HepG2 (cell line): ENCODE data around the gene DDX46. TPM values are rescaled to one million over a fixed set of nuclear protein-coding genes. Genes with fewer than 3 reads are reported as not detected.
A peak's percentile ranks its signal among the peaks of the same experiment; 100 is the strongest.
"Not testable (repeated sequence)": the region's sequence is repeated elsewhere in the genome, so short reads cannot be mapped to it uniquely, and the experiment has no call there.

Experiments used
- ATAC-seq: fragments of 200-7000 bp; cut with Tn5 transposase; 3 replicates; pipeline ENCODE4 v1.9.1; 2020; ENCODE audit warnings: mild to moderate bottlenecking, moderate library complexity
- BruUV-seq: library from RNA; stranded (reverse); fragments of 400-500 nt; replicated peaks from 2 replicates; lab custom pipeline; 2021; lab: Mats Ljungman, UMichigan
- CTCF ChIA-PET: fragments of 300-600 bp; formaldehyde crosslinking; extraction: SDS; loops from one replicate; lab custom pipeline; 2021; ENCODE audit warnings: low total read pairs, inconsistent platforms, low intra/inter-chr PET ratio; lab: Yijun Ruan, JAX
- POLR2A ChIA-PET: fragments of 350-600 bp; sonication (Branson Sonifier 250); formaldehyde crosslinking; loops from one replicate; lab custom pipeline; 2020; ENCODE audit warnings: antibody characterized with exemption, inconsistent platforms; lab: Yijun Ruan, JAX
- DNase-seq: peaks from one replicate; pipeline ENCODE4 v3.0.0-alpha.2; 2015; ENCODE audit warnings: low spot score
- FAIRE-seq: peaks from 3 replicates; lab custom pipeline; 2011; peaks lifted over from hg19 to GRCh38; lab: Jason Lieb, UNC
- H2AFZ ChIP-seq: one replicate; pipeline ENCODE4 v1.6.1; 2011; ENCODE audit warnings: low read length, inconsistent platforms
- H3K27ac ChIP-seq: fragments of 300-600 bp; 3 replicates; pipeline ENCODE4 v1.8.0; 2011; ENCODE audit warnings: mixed run types, mild to moderate bottlenecking, mixed read lengths, low read length, inconsistent platforms; ENCODE audit not compliant: insufficient read depth; ENCODE audit errors: extremely low read length
- H3K27me3 ChIP-seq, 2 experiments: fragments of 200-600 bp in 1 of 2; 2 replicates in 1 of 2; 3 replicates in 1 of 2; pipeline versions ENCODE4 v1.6.0 to v1.8.0; 2011; ENCODE audit warnings: low read length in 2 of 2, mild to moderate bottlenecking in 2 of 2, moderate library complexity in 2 of 2, inconsistent platforms in 1 of 2; ENCODE audit not compliant: insufficient read depth in 2 of 2, control insufficient read depth in 1 of 2
- H3K36me3 ChIP-seq, 2 experiments: fragments of 200-600 bp in 1 of 2; replicated peaks in 1 of 2; 2 replicates in 1 of 2; 3 replicates in 1 of 2; pipeline versions ENCODE4 v1.5.1 to v1.8.0; 2011; ENCODE audit warnings: low read length in 2 of 2, inconsistent platforms in 1 of 2; ENCODE audit not compliant: insufficient read depth in 2 of 2, control insufficient read depth in 1 of 2
- H3K4me1 ChIP-seq: 2 replicates; pipeline ENCODE4 v1.5.1; 2012; ENCODE audit warnings: low read length, inconsistent platforms; ENCODE audit not compliant: insufficient read depth
- H3K4me2 ChIP-seq: 2 replicates; pipeline ENCODE4 v1.6.0; 2011; ENCODE audit warnings: low read depth, low read length, inconsistent platforms
- H3K4me3 ChIP-seq, 3 experiments: fragments of 200-600 bp in 1 of 3; sonication (generic), shearing (Covaris generic) in 1 of 3; replicated peaks in 1 of 3; 2 replicates each; pipeline ENCODE4 v1.5.1; 2011 to 2016; ENCODE audit warnings: low read length in 3 of 3, inconsistent platforms in 2 of 3, low read depth in 2 of 3, mild to moderate bottlenecking in 2 of 3, control low read depth in 1 of 3, mixed read lengths in 1 of 3; ENCODE audit not compliant: insufficient read depth in 1 of 3
- H3K79me2 ChIP-seq: one replicate; pipeline ENCODE4 v1.6.1; 2011; ENCODE audit warnings: low read length, inconsistent platforms; ENCODE audit not compliant: insufficient read depth
- H3K9ac ChIP-seq: 2 replicates; pipeline ENCODE4 v1.6.0; 2011; ENCODE audit warnings: mild to moderate bottlenecking, low read depth, low read length, inconsistent platforms; ENCODE audit not compliant: insufficient read depth
- H3K9me3 ChIP-seq: 2 replicates; pipeline ENCODE4 v1.5.1; 2012; ENCODE audit warnings: mild to moderate bottlenecking, low read length
- H4K20me1 ChIP-seq: 2 replicates; pipeline ENCODE4 v1.6.0; 2011; ENCODE audit warnings: inconsistent platforms, mild to moderate bottlenecking, low read length, moderate library complexity; ENCODE audit not compliant: insufficient read depth
- RBFOX2 ChIP-seq: fragments of 200-400 bp; formaldehyde crosslinking; IDR thresholded peaks from 2 replicates; pipeline ENCODE4 v1.6.1; 2017; ENCODE audit warnings: low read depth, mild to moderate bottlenecking, low read length
- SMC3 ChIP-seq: IDR thresholded peaks from 2 replicates; pipeline ENCODE4 v1.6.1; 2011; ENCODE audit warnings: low read length, improper control_type of control experiment
- STAG1 ChIP-seq: sonication (generic); formaldehyde crosslinking; IDR thresholded peaks from 2 replicates; pipeline ENCODE4 v1.4.0; 2020; ENCODE audit warnings: missing genetic modification reagents
- ZFP36 ChIP-seq: fragments of 150-350 bp; IDR thresholded peaks from 2 replicates; pipeline ENCODE4 v1.6.1; 2018; ENCODE audit warnings: borderline replicate concordance, low read length, low read depth; ENCODE audit not compliant: partially characterized antibody
- ZNF121 ChIP-seq: sonication (generic); formaldehyde crosslinking; IDR thresholded peaks from 2 replicates; pipeline ENCODE4 v1.5.0; 2020; ENCODE audit warnings: mild to moderate bottlenecking, missing genetic modification reagents
- WGBS: methylation state at CpG from one replicate; pipeline ENCODE4 v1.1.6; 2017; ENCODE audit warnings: low lambda C conversion rate; 5-methylcytosine and 5-hydroxymethylcytosine counted together
- in situ Hi-C: cut with HindIII; loops from 2 replicates; pipeline ENCODE4 v1.10.0; 2017; ENCODE audit warnings: low pct_unique_long_range_greater_than_20kb; ENCODE audit not compliant: extremely low pct_ligation_motif_present
- intact Hi-C: fragments of 100-400 bp; cut with micrococcal nuclease; formaldehyde crosslinking; loops from one replicate; pipeline ENCODE4 v1.10.0; 2022; ENCODE audit not compliant: unreplicated experiment
- polyA plus RNA-seq, 8 experiments: library from polyadenylated mRNA; depleted of rRNA in 3 of 8; stranded (reverse) in 7 of 8; unstranded in 1 of 8; fragments of >200 nt; fragmentation: Illumina TruSeq in 4 of 8; extraction: Trizol in 4 of 8; gene quantifications; 2 replicates each; pipeline versions ENCODE4 v1.2.1 to v1.2.3, GENCODE V29; 2011 to 2016; ENCODE audit warnings: low read depth in 4 of 8, missing spikeins in 1 of 8, mixed read lengths in 1 of 8; ENCODE audit not compliant: insufficient read depth in 1 of 8
- total RNA-seq, 5 experiments: library from RNA; depleted of rRNA; stranded (reverse); fragments of >200 nt; fragmentation: Illumina TruSeq; extraction: Trizol; gene quantifications; 2 replicates each; pipeline ENCODE4 v1.2.3, GENCODE V29; 2016; ENCODE audit warnings: low read depth in 1 of 5
- TF ChIP-seq, protein P1 (sequence below): sonication (generic); formaldehyde crosslinking; IDR thresholded peaks from 2 replicates; pipeline ENCODE4 v1.4.0; 2020; ENCODE audit warnings: missing genetic modification reagents
- TF ChIP-seq, protein P2 (sequence below): sonication (generic); formaldehyde crosslinking; IDR thresholded peaks from 2 replicates; pipeline ENCODE4 v1.5.0; 2020; ENCODE audit warnings: mild to moderate bottlenecking, missing genetic modification reagents, moderate library complexity

The DDX46 gene
- total and polyA plus RNA-seq, 2 of the 13 experiments (the other 11 are each of a cell fraction or from before 2014, with no cell fraction given) = 27.3 to 59.3 TPM

DNA sequence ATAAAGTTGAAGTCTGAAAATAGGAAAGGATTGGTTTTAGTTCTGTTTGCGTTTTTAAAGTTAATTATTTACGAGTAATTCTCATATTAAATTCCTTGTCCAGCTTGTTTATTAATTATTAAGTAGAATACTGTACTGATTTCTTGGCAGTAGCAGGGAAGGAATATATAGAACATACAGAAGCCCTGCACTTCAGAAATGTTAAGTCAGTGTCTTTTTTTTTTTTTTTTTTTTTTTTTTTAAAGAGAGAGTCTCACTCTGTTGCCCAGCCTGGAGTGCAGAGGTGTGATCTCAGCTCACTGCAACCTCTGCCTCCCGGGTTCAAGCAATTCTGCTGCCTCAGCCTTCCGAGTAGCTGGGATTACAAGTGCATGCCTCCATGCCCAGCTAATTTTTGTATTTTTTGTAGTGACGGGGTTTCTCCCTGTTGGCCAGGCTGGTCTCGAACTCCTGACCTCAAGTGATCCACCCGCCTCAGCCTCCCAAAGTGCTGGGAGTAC lies 90.9 kb downstream of the DDX46 start:
- POLR2A ChIA-PET = interaction anchor here (0.7 to 1.6 kb wide), 4 partner anchors 9 to 623 kb away, joined by 3 to 6 read pairs (median 4); partner anchors contain the start of gene PCBD2
- BruUV-seq, H3K9me3 ChIP-seq, H3K9ac ChIP-seq, FAIRE-seq, H3K27me3 ChIP-seq, CTCF ChIA-PET, in situ Hi-C loops, H3K4me2 ChIP-seq, DNase-seq, H2AFZ ChIP-seq: not testable (repeated sequence)
- intact Hi-C loops = loop anchor here (5.0 kb wide), 1 partner anchor 42 kb away; no protein-coding TSS in a partner anchor
- WGBS = 91% methylated on average over 7 of the region's 7 CpGs
- H3K36me3 ChIP-seq = peaks cover 0 to 13% of the 10 kb centered on the region in 2 experiments; a peak in 1 of 5 replicates
- peaks cover 27% of the 10 kb centered on the region for H3K79me2 ChIP-seq
- TF ChIP-seq ZNF121 = 0 out of 2 replicates have a peak, but pooled peaks have one; percentile 21
- TF ChIP-seq, all 625 proteins: peak for 1; not testable (repeated sequence) for 624
- ATAC-seq, H4K20me1 ChIP-seq, H3K4me3 ChIP-seq, H3K27ac ChIP-seq: not testable (repeated sequence)
- peaks cover 42% of the 10 kb centered on the region for H3K4me1 ChIP-seq

- peak; percentile 53; the same call in 2 of the 3 replicates for ATAC-seq
- no peak overlapping the region for H3K27ac ChIP-seq
- intact Hi-C loops (loop anchor here (10.0 kb wide), 1 partner anchor 117 kb away; the partner anchor contains the start of gene CAMLG), in situ Hi-C loops (no loop called here)
- POLR2A ChIA-PET = no interaction called here
- H4K20me1 ChIP-seq = no peaks in the 10 kb centered on the region
- peaks cover 25% of the 10 kb centered on the region for H3K79me2 ChIP-seq
- no peak overlapping the region for H3K4me2 ChIP-seq
- TF ChIP-seq, protein P1, sequence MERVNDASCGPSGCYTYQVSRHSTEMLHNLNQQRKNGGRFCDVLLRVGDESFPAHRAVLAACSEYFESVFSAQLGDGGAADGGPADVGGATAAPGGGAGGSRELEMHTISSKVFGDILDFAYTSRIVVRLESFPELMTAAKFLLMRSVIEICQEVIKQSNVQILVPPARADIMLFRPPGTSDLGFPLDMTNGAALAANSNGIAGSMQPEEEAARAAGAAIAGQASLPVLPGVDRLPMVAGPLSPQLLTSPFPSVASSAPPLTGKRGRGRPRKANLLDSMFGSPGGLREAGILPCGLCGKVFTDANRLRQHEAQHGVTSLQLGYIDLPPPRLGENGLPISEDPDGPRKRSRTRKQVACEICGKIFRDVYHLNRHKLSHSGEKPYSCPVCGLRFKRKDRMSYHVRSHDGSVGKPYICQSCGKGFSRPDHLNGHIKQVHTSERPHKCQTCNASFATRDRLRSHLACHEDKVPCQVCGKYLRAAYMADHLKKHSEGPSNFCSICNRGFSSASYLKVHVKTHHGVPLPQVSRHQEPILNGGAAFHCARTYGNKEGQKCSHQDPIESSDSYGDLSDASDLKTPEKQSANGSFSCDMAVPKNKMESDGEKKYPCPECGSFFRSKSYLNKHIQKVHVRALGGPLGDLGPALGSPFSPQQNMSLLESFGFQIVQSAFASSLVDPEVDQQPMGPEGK (CRISPR knock-in tag) = peak; percentile 22; the same call in 1 of the 2 replicates
- TF ChIP-seq STAG1 (peak; percentile 41), SMC3 (peak; percentile 21; the same call in 1 of the 2 replicates), ZFP36 (no peak), RBFOX2 (0 out of 2 replicates have a peak, but pooled peaks have one; percentile 26)
- TF ChIP-seq, protein P2, sequence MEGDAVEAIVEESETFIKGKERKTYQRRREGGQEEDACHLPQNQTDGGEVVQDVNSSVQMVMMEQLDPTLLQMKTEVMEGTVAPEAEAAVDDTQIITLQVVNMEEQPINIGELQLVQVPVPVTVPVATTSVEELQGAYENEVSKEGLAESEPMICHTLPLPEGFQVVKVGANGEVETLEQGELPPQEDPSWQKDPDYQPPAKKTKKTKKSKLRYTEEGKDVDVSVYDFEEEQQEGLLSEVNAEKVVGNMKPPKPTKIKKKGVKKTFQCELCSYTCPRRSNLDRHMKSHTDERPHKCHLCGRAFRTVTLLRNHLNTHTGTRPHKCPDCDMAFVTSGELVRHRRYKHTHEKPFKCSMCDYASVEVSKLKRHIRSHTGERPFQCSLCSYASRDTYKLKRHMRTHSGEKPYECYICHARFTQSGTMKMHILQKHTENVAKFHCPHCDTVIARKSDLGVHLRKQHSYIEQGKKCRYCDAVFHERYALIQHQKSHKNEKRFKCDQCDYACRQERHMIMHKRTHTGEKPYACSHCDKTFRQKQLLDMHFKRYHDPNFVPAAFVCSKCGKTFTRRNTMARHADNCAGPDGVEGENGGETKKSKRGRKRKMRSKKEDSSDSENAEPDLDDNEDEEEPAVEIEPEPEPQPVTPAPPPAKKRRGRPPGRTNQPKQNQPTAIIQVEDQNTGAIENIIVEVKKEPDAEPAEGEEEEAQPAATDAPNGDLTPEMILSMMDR (CRISPR knock-in tag) = peak; percentile 48
- 96% methylated on average over 1 of the region's 1 CpG for WGBS
- CTCF ChIA-PET = no interaction called here
- FAIRE-seq = peak; percentile 70
- no peak for DNase-seq
- no peak overlapping the region for H3K4me3 ChIP-seq
- no peak overlapping the region for H3K9ac ChIP-seq
- H3K36me3 ChIP-seq = peaks cover 7 to 29% of the 10 kb centered on the region in 2 experiments
- no peaks in the 10 kb centered on the region for H3K27me3 ChIP-seq
- no TSS peak for BruUV-seq
- no peaks in the 10 kb centered on the region for H3K9me3 ChIP-seq
- H3K4me1 ChIP-seq = peaks cover 32% of the 10 kb centered on the region
- no peak overlapping the region for H2AFZ ChIP-seq
These were observed 92.8 kb downstream of the DDX46 start for GRCh38 chr5:134851307-134851923.
